ENCODE data around the gene UAP1L1.

UAP1L1 gene

DNA sequence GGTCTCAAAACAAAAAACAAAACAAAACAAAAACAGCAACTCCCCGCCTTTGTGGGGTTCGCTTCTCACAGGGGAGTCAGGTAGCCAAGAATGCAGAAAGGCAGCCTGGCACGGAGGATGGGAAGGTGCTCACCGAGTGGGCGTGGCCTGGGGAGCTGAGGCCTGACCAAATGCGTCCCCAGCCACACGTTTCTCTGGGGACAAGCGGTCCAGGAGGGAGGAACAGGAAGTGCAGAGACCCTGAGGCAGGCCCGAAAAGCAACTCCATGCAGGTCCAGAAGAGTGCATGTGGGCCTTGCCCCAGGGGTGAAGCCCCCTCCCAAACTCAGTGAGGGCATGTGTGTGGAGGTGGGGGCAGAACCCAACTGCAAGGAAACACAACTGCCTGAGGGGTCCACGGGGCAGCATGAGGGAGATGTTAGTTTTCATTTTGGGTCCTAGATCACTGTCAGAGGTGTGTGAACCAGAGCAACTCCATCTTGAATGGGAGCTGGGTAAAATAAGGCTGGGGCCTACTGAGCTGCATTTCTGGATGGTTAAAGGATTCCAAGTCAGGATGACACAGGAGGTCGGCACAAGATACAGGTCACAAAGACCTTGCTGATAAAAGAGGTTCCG lies 2.6 kb upstream of the UAP1L1 start:
- no peak for DNase-seq (ENCODE audit: low spot score)
- in situ Hi-C loops (cut with MboI; ENCODE audit: low sequenced_read_pairs, unreplicated experiment): no loop called here
- TF ChIP-seq, protein P1, sequence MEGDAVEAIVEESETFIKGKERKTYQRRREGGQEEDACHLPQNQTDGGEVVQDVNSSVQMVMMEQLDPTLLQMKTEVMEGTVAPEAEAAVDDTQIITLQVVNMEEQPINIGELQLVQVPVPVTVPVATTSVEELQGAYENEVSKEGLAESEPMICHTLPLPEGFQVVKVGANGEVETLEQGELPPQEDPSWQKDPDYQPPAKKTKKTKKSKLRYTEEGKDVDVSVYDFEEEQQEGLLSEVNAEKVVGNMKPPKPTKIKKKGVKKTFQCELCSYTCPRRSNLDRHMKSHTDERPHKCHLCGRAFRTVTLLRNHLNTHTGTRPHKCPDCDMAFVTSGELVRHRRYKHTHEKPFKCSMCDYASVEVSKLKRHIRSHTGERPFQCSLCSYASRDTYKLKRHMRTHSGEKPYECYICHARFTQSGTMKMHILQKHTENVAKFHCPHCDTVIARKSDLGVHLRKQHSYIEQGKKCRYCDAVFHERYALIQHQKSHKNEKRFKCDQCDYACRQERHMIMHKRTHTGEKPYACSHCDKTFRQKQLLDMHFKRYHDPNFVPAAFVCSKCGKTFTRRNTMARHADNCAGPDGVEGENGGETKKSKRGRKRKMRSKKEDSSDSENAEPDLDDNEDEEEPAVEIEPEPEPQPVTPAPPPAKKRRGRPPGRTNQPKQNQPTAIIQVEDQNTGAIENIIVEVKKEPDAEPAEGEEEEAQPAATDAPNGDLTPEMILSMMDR (IDR thresholded peaks at IDR 0.05; ENCODE audit: borderline replicate concordance, control extremely low read depth, extremely low read depth, insufficient read depth, missing control alignments): no peak

DNA sequence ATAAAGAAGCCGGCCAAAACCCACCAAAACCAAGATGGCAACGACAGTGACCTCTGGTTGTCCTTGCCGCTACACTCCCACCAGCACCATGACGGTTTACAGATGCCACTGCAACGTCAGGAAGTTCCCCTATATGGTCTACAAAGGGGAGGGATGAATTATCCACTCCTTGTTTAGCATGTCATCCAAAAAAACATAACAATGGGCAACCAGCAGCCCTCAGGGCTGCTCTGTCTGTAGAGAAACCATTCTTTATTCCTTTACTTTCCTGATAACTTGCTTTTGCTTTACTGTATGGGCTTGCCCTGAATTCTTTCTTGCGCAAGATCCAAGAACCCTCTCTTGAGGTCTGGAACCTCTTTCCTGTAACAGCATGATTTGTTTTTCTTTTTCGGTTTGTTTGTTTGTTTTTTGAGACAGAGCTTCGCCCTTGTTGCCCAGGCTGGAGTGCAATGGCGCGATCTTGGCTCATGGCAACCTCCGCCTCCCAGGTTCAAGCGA lies 2.0 kb upstream of the UAP1L1 start:
- in situ Hi-C loops (cut with MboI; ENCODE audit: low sequenced_read_pairs, unreplicated experiment): no loop called here
- DNase-seq (ENCODE audit: low spot score): no peak
- TF ChIP-seq, protein P1 (IDR thresholded peaks at IDR 0.05; ENCODE audit: borderline replicate concordance, control extremely low read depth, extremely low read depth, insufficient read depth, missing control alignments): no peak

DNA sequence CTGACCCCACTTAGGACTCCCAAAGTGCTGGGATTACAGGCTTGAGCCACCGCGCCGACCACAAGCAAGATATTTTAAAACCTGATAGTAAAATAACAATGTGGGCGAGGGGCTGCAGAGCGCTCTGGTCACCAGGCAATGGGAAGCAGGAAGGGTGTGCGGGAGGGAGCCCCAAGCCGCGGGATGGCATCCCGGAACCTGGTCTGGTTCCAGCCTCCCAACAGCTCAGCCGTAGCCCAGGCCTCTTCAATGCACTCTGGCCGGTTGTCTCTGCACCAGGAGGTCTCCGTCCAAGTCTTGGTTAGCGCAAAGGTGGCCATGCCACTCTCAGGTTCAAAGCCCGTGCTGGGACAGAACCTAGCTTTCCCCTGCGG lies 694 bp upstream of the UAP1L1 start:
- in situ Hi-C loops (cut with MboI; ENCODE audit: low sequenced_read_pairs, unreplicated experiment): no loop called here
- no peak for DNase-seq (ENCODE audit: low spot score)
- TF ChIP-seq, protein P1 (IDR thresholded peaks at IDR 0.05; ENCODE audit: borderline replicate concordance, control extremely low read depth, extremely low read depth, insufficient read depth, missing control alignments): no peak

DNA sequence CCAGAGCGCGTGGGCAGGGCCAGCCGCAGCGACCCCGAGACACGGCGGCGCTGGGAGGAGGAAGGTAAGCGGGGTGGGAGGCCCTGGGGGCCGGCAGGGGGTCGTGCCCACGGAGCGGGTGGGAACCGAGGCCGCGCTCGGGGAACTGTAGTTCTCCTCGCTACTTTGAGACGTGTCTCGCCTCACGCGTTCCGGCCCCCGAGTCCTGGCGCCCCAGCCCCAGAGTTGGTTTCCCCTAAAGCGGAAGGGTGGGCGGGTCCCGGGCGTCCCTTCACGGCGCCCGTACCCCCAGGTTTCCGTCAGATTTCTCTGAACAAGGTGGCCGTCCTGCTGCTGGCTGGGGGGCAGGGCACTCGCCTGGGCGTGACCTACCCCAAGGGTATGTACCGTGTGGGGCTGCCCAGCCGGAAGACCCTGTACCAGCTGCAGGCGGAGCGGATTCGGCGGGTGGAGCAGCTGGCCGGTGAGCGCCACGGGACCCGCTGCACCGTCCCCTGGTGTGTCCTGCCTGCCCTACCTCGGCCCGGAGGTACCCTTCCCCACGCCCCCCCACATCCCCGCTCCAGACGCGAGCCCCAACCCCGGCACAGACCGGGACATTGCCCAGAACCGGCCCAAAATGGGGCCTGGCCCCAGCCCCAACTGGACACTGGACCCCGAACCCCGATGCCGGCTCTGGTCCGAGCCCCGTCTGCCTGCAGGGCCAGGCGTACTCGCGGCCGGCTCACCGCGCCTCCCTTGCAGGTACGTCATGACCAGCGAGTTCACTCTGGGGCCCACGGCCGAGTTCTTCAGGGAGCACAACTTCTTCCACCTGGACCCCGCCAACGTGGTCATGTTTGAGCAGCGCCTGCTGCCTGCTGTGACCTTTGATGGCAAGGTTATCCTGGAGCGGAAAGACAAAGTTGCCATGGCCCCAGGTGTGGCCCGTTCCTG lies 709 bp downstream of the UAP1L1 start:
- TF ChIP-seq, protein P1 (IDR thresholded peaks at IDR 0.05; ENCODE audit: borderline replicate concordance, control extremely low read depth, extremely low read depth, insufficient read depth, missing control alignments): no peak
- DNase-seq (ENCODE audit: low spot score): peak; percentile 54
- in situ Hi-C loops (cut with MboI; ENCODE audit: low sequenced_read_pairs, unreplicated experiment): no loop called here

DNA sequence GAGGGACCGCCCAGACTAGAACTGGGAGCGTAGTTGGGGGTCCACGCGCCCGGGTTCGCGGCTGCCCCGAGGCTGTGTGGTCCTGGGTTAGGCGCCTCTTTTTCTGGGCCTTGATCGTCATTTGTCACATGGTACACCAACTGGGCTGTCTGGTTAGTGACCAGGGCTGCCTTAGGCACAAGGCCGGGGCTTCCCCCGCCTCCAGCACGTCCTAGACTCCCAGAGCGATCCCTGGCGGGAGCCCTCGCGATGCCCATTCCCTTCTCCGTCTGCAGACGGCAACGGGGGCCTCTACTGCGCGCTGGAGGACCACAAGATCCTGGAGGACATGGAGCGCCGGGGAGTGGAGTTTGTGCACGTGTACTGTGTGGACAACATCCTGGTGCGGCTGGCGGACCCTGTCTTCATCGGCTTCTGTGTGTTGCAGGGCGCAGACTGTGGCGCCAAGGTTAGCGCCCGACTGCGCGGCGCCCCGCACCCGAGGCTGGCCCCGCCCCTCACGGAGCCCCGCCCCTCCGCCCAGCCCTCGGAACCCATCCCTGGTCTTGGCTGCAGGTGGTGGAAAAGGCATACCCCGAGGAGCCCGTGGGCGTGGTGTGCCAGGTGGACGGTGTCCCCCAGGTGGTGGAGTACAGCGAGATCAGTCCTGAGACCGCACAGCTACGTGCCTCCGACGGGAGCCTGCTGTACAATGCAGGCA lies 1.5 kb downstream of the UAP1L1 start:
- TF ChIP-seq, protein P1 (IDR thresholded peaks at IDR 0.05; ENCODE audit: borderline replicate concordance, control extremely low read depth, extremely low read depth, insufficient read depth, missing control alignments): no peak
- in situ Hi-C loops (cut with MboI; ENCODE audit: low sequenced_read_pairs, unreplicated experiment): no loop called here

DNA sequence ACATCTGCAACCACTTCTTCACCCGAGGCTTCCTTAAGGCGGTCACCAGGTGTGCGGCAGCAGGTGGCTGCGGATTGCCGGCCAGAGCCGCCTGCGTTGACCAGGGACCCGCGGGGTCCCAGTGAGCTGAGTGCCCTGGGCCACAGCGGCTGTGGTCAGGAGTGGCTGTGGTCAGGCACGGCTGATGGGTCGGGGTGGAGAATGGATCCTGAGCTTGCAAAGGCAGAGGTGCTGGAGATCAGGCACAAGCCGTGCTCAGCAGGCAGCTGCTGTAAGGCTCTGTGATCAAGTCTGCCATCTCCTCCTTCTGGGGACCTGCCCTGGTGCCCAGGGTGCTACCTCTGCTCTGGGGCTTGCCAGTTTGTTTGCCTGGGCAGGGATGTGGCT lies 2.1 kb downstream of the UAP1L1 start:
- in situ Hi-C loops (cut with MboI; ENCODE audit: low sequenced_read_pairs, unreplicated experiment): no loop called here
- DNase-seq (ENCODE audit: low spot score): no peak
- TF ChIP-seq, protein P1 (IDR thresholded peaks at IDR 0.05; ENCODE audit: borderline replicate concordance, control extremely low read depth, extremely low read depth, insufficient read depth, missing control alignments): no peak

More for the DNA sequence above, 1.5 kb downstream of the UAP1L1 start:
- no peak for DNase-seq (ENCODE audit: low spot score)
